GM19238 (cell line): ENCODE measurements around the gene CMIP.

Source experiments
- DNase-seq: peaks from one replicate; pipeline ENCODE4 v3.0.0; 2011; ENCODE audit warnings: low spot score; ENCODE audit not compliant: insufficient read length

Gene CMIP

GRCh38 chr16:81492965-81493754 is 48.6 kb downstream of the CMIP start:
- DNase-seq, result no peak

GRCh38 chr16:81493755-81494433 is 49.3 kb downstream of the CMIP start:
- DNase-seq, result no peak

GRCh38 chr16:81494434-81494806 is 49.8 kb downstream of the CMIP start:
- DNase-seq, result no peak

GRCh38 chr16:81494888-81495287 is 50.3 kb downstream of the CMIP start:
- no peak for DNase-seq

GRCh38 chr16:81495321-81496234 is 51.0 kb downstream of the CMIP start:
- DNase-seq, result no peak

GRCh38 chr16:81496321-81496720 is 51.7 kb downstream of the CMIP start:
- DNase-seq, result no peak

- DNase-seq, result no peak
These were observed 52.1 kb downstream of the CMIP start for GRCh38 chr16:81496742-81497141.

- no peak for DNase-seq
These were observed 53.1 kb downstream of the CMIP start for GRCh38 chr16:81497690-81498089.

GRCh38 chr16:81498351-81498750 is 53.7 kb downstream of the CMIP start:
- DNase-seq, result no peak

GRCh38 chr16:81499576-81500380 is 55.2 kb downstream of the CMIP start:
- DNase-seq, result no peak

GRCh38 chr16:81500833-81501521 is 56.4 kb downstream of the CMIP start:
- no peak for DNase-seq

GRCh38 chr16:81502396-81503070 is 57.9 kb downstream of the CMIP start:
- no peak for DNase-seq

- DNase-seq, result peak; percentile 67
These were observed 60.5 kb downstream of the CMIP start for GRCh38 chr16:81505011-81505661.

- no peak for DNase-seq
These were observed 64.8 kb downstream of the CMIP start for GRCh38 chr16:81509404-81509803.

GRCh38 chr16:81510016-81510415 is 65.4 kb downstream of the CMIP start:
- DNase-seq, result no peak

GRCh38 chr16:81511371-81511770 is 66.8 kb downstream of the CMIP start:
- DNase-seq, result no peak

- no peak for DNase-seq
These were observed 68.8 kb downstream of the CMIP start for GRCh38 chr16:81513204-81514040.

- DNase-seq, result no peak
These were observed 69.5 kb downstream of the CMIP start for GRCh38 chr16:81514041-81514559.
